Measurements from ENCODE around the gene KICS2.

DNA sequence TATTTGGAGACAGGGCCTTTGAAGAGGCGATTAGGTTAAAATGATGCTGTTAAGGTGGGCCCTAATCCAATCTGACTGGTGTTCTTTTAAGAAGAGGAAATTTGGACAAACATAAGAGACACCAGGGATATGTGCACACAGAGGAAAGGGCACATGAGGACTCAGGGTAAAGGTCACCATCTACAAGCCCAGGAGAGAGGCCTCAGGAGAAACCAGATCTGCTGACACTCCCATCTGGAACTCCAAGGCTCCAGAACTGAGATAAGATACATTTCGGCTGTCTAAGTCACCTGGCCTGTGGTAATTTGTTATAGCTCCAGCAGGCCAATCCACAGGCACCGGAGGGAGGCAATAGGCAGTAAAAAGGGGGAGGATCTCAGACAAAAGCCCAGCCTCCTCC is 48.6 kb downstream of the KICS2 start:
- TF ChIP-seq, protein P1, sequence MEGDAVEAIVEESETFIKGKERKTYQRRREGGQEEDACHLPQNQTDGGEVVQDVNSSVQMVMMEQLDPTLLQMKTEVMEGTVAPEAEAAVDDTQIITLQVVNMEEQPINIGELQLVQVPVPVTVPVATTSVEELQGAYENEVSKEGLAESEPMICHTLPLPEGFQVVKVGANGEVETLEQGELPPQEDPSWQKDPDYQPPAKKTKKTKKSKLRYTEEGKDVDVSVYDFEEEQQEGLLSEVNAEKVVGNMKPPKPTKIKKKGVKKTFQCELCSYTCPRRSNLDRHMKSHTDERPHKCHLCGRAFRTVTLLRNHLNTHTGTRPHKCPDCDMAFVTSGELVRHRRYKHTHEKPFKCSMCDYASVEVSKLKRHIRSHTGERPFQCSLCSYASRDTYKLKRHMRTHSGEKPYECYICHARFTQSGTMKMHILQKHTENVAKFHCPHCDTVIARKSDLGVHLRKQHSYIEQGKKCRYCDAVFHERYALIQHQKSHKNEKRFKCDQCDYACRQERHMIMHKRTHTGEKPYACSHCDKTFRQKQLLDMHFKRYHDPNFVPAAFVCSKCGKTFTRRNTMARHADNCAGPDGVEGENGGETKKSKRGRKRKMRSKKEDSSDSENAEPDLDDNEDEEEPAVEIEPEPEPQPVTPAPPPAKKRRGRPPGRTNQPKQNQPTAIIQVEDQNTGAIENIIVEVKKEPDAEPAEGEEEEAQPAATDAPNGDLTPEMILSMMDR (IDR thresholded peaks at IDR 0.05 in 8 of 11, conservative IDR thresholded peaks at IDR 0.05 in 3 of 11): no peak
- no peak for TF ChIP-seq POLR2A (IDR thresholded peaks at IDR 0.05)

All from spleen (tissue), 7 donors.